Gastrocnemius medialis (tissue), 4 donors: ENCODE results near the gene ATP6V0D1. TPM values are rescaled to one million over a fixed set of nuclear protein-coding genes. Genes with fewer than 3 reads are reported as not detected.
A peak's percentile ranks its signal among the peaks of the same experiment; 100 is the strongest.

Experiments used
- ATAC-seq, 2 donors: fragments of 150-250 bp; one replicate each; pipeline ENCODE4 v1.9.1; 2016
- DNase-seq, 2 donors: peaks; one replicate each; pipeline ENCODE4 v3.0.0-alpha.2; 2019
- H3K27ac ChIP-seq, 4 donors: fragments of 200-600 bp; sonication (generic); 1 replicate in 1 of 4; 2 replicates in 3 of 4; pipeline ENCODE4 v1.5.1; 2016 to 2018; ENCODE audit warnings: mild to moderate bottlenecking in 2 of 4, moderate library complexity in 1 of 4
- H3K27me3 ChIP-seq, 3 donors: fragments of 200-600 bp; sonication (generic) in 2 of 3; 1 replicate in 1 of 3; 2 replicates in 2 of 3; pipeline versions ENCODE4 v1.5.1 to v1.6.0; 2016 to 2019; ENCODE audit warnings: mild to moderate bottlenecking in 1 of 3, moderate library complexity in 1 of 3
- H3K36me3 ChIP-seq, 2 donors: fragments of 200-600 bp; sonication (generic) in 1 of 2; one replicate each; pipeline ENCODE4 v1.5.1; 2017 to 2018
- H3K4me1 ChIP-seq, 2 donors: fragments of 200-600 bp; sonication (generic) in 1 of 2; one replicate each; pipeline ENCODE4 v1.5.1; 2016 to 2017; ENCODE audit warnings: mild to moderate bottlenecking in 2 of 2
- H3K4me3 ChIP-seq, 4 donors: fragments of 200-600 bp; sonication (generic) in 3 of 4; 1 replicate in 1 of 4; 2 replicates in 3 of 4; pipeline ENCODE4 v1.5.1; 2016 to 2019; ENCODE audit warnings: mild to moderate bottlenecking in 2 of 4
- H3K9me3 ChIP-seq, 3 donors: fragments of 200-600 bp; sonication (generic) in 2 of 3; 1 replicate in 1 of 3; 2 replicates in 2 of 3; pipeline ENCODE4 v1.5.1; 2016 to 2019
- POLR2A ChIP-seq, 2 donors: fragments of 450-650 bp; IDR thresholded peaks; one replicate each; pipeline ENCODE4 v1.6.1; 2017; ENCODE audit warnings: antibody characterized with exemption in 2 of 2, mild to moderate bottlenecking in 2 of 2, moderate library complexity in 2 of 2
- in situ Hi-C, 4 donors: fragments of 200-750 bp; cut with MboI; loops; one replicate each; pipeline versions ENCODE4 v1.15.0 to v1.8.0; 2017; ENCODE audit warnings: low sequenced_read_pairs in 4 of 4
- intact Hi-C: fragments of 100-400 bp; cut with DNase I; formaldehyde crosslinking; loops from one replicate; pipeline ENCODE4 v1.15.1; 2023; ENCODE audit warnings: low total_unique reads
- total RNA-seq, 4 donors: library from RNA; depleted of rRNA; stranded (reverse); fragments of >200 nt; gene quantifications; one replicate each; pipeline versions ENCODE4 v1.1.0 to v1.2.3, GENCODE V29; 2016
- TF ChIP-seq, protein P1 (sequence below), 5 experiments: fragments of 450-650 bp in 3 of 5; fragments of 200-600 bp in 2 of 5; sonication (generic) in 2 of 5; IDR thresholded peaks in 4 of 5; conservative IDR thresholded peaks in 1 of 5; 1 replicate in 4 of 5; 2 replicates in 1 of 5; pipeline ENCODE4 v1.5.1; 2016 to 2019; ENCODE audit warnings: antibody characterized with exemption in 5 of 5, mild to moderate bottlenecking in 3 of 5, moderate library complexity in 3 of 5

The ATP6V0D1 gene
- total RNA-seq, 4 donors from 2014 or later = 117 to 211 (median 157) TPM

DNA sequence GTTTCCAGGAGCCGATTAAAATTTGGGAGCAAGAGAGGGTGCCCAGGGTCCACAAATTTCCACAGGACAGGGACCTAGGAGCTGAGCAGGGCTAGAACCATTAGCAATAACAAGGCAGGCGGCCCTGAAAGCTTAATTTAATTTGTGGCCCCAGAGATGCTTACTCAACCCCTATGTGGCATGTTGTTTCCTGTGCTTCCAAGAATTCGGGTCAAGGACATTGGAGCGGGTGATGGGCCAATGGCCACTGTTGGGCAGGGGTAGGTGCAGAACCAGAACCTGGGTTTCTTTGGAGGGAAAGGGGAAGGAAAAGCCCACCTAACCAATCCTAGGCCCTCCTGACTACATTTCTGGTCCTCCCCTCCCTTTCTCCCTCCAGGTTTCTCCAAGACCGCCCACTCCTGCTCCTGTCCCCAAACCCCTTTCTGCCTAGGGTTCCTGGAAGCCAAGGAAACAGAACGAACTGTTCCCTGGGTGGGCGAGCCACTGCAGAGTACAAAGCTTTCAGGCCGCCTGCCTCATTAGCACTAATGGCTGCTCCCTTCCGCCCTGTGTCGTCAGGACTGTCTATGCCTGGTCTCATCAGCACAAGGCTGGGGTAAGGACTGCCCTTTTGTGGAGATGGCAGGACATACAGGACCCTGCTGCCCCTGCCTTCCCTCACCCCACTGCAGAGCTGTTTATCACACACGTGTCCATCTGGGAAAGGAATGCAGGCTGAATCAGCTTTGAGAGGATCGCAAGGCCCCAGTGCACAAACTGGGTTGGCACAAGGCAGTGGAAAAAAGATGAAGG, 3.0 kb upstream of the ATP6V0D1 start:
- H3K27ac ChIP-seq = no peak overlapping the region
- intact Hi-C loops (loop anchor here (5.0 kb wide), 1 partner anchor 38 kb away; no protein-coding TSS in a partner anchor), in situ Hi-C loops (loop anchor here in 1 of 4 donors (5.0 kb wide), 1 partner anchor 33 kb away; no protein-coding TSS in a partner anchor)
- H3K9me3 ChIP-seq = no peaks in the 10 kb centered on the region
- H3K4me3 ChIP-seq = no peak overlapping the region
- H3K27me3 ChIP-seq = no peaks in the 10 kb centered on the region
- H3K4me1 ChIP-seq = peaks cover 21 to 28% of the 10 kb centered on the region in 2 donors
- TF ChIP-seq, protein P1, sequence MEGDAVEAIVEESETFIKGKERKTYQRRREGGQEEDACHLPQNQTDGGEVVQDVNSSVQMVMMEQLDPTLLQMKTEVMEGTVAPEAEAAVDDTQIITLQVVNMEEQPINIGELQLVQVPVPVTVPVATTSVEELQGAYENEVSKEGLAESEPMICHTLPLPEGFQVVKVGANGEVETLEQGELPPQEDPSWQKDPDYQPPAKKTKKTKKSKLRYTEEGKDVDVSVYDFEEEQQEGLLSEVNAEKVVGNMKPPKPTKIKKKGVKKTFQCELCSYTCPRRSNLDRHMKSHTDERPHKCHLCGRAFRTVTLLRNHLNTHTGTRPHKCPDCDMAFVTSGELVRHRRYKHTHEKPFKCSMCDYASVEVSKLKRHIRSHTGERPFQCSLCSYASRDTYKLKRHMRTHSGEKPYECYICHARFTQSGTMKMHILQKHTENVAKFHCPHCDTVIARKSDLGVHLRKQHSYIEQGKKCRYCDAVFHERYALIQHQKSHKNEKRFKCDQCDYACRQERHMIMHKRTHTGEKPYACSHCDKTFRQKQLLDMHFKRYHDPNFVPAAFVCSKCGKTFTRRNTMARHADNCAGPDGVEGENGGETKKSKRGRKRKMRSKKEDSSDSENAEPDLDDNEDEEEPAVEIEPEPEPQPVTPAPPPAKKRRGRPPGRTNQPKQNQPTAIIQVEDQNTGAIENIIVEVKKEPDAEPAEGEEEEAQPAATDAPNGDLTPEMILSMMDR (IDR thresholded peaks at IDR 0.05 in 4 of 5, conservative IDR thresholded peaks at IDR 0.05 in 1 of 5) = no peak
- no peak for TF ChIP-seq POLR2A (IDR thresholded peaks at IDR 0.05)
- ATAC-seq (no peak), DNase-seq (no peak)
- H3K36me3 ChIP-seq = no peaks in the 10 kb centered on the region

DNA sequence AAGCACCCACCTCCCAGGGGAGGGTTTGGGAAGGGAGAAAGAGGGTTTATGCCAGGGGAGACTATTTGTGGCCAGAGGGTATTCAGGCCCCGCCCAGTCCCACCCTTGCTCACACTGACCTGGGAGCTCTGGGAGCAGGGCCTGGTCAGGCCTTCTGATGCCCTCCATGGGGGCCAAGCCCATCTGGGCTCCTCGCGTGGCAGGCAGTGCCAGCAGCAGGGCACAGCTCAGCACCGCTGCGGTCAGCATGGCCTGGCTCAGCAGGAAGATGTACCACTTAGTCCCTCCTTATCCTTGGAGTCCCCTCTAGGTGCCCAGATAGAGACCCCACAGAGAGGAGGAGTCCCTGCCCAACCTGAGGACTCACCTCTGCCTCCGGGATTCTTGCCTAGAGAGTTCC, 2.2 kb upstream of the ATP6V0D1 start, which contains the start of gene AGRP:
Gene AGRP (minus strand): TSS at position 398 of the 400 bp plus-strand sequence. CDS start 149 bp downstream, at position 249.
- no peaks in the 10 kb centered on the region for H3K36me3 ChIP-seq
- intact Hi-C loops = loop anchor here (5.0 kb wide), 1 partner anchor 39 kb away; no protein-coding TSS in a partner anchor
- peaks cover 21 to 32% of the 10 kb centered on the region in 2 donors for H3K4me1 ChIP-seq
- no peak for TF ChIP-seq POLR2A (IDR thresholded peaks at IDR 0.05)
- TF ChIP-seq, protein P1 (IDR thresholded peaks at IDR 0.05 in 4 of 5, conservative IDR thresholded peaks at IDR 0.05 in 1 of 5) = no peak
- H3K27me3 ChIP-seq = no peaks in the 10 kb centered on the region
- H3K4me3 ChIP-seq = no peak within 1 kb of the TSS
- no peak for ATAC-seq
- no peak for DNase-seq
- H3K9me3 ChIP-seq = no peaks in the 10 kb centered on the region
- in situ Hi-C loops = loop anchor here in 1 of 4 donors (5.0 kb wide), 1 partner anchor 34 kb away; no protein-coding TSS in a partner anchor
- H3K27ac ChIP-seq = peak within 1 kb of the TSS in 3 of 4 donors; percentile 86 to 97 (median 95)

DNA sequence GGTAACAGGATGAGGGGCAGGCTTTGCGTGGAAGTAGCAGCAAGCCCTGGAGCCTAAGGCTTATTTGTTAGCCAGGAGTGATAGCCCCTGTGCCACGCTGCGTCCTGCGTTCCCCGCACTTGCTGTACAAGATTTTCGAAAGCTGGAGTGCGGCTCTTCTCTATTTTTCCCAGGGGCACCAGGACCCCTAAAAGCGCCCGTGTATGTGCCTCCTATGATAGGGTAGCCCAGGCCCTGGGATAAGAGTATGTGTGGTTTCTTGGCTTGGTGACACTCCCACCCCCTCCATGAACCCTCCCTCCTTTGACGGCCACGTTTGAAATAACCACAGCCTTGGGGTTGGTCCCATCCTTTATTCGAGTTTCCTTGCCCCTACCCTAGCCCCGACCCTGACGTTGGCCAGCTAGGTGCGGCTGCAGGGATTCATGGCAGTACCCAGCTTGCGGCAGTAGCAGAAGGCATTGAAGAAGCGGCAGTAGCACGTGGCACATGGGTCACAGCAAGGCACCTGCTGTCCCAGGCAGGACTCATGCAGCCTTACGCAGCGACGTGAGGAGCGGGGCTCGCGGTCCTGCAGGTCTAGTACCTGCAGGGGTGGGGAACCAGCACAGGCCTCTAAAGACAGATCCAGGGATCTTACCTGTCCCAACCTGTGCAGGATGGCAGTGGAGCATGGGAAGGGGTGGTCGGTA, 1.4 kb upstream of the ATP6V0D1 start:
- H3K36me3 ChIP-seq = no peaks in the 10 kb centered on the region
- in situ Hi-C loops (loop anchor here in 1 of 4 donors (5.0 kb wide), 1 partner anchor 35 kb away; no protein-coding TSS in a partner anchor), intact Hi-C loops (loop anchor here (5.0 kb wide), 1 partner anchor 40 kb away; no protein-coding TSS in a partner anchor)
- TF ChIP-seq, protein P1 (IDR thresholded peaks at IDR 0.05 in 4 of 5, conservative IDR thresholded peaks at IDR 0.05 in 1 of 5) = no peak
- TF ChIP-seq POLR2A (IDR thresholded peaks at IDR 0.05) = no peak
- H3K4me3 ChIP-seq = peak overlapping the region in 3 of 4 donors; percentile 62 to 98 (median 88)
- H3K27ac ChIP-seq = peak overlapping the region; percentile 72 to 97 (median 90)
- no peak for DNase-seq
- no peak for ATAC-seq
- H3K4me1 ChIP-seq = peaks cover 21 to 32% of the 10 kb centered on the region in 2 donors
- no peaks in the 10 kb centered on the region for H3K9me3 ChIP-seq
- no peaks in the 10 kb centered on the region for H3K27me3 ChIP-seq

DNA sequence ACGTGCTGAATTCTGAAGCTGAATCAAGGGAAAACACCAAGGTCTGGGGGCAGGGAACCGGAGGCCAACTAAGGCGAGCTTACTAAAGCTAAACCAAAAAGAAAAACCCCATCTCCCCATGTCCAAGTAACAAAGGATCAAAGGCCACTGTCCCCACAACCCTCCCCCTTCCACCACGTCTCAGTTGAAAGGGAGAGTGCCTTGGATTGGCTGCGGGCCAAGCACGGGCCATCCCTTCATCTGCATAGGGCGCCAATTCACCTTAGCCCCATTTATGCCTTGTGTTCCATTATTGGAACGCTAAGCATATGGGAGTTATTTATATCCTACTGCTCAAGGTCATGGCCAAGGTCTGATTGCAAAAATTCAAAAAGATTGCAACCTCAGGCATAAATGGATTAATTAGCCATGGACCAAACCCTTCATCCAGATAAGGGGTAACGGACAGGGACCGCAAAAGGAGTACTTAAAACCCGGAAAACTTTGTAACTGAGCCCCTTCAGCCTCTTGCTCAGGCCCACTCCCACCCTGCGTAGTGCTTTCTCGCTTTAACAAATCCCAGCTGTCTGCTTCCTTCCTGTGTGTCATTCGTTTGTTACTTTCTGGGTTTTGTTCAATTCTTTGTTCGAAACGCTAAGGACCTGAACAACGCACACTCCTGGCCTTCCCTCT, 740 bp upstream of the ATP6V0D1 start:
- Histone ChIP-seq H3K4me1 (peaks cover 21 to 33% of the 10 kb centered on the region in 2 donors), H3K27me3 (no peaks in the 10 kb centered on the region), H3K9me3 (no peaks in the 10 kb centered on the region), H3K4me3 (peak overlapping the region; percentile 43 to 98 (median 75)), H3K36me3 (no peaks in the 10 kb centered on the region), H3K27ac (peak overlapping the region; percentile 72 to 97 (median 90))
- intact Hi-C loops = loop anchor here (2.0 to 5.0 kb wide), 2 partner anchors 41 to 81 kb away; partner anchors contain the start of gene CTCF
- TF ChIP-seq, protein P1 (IDR thresholded peaks at IDR 0.05 in 4 of 5, conservative IDR thresholded peaks at IDR 0.05 in 1 of 5) = no peak
- TF ChIP-seq POLR2A (IDR thresholded peaks at IDR 0.05) = no peak
- DNase-seq (peak in 1 of 2 donors; percentile 48), ATAC-seq (peak in 1 of 2 donors; percentile 12)
- in situ Hi-C loops = loop anchor here in 1 of 4 donors (5.0 kb wide), 1 partner anchor 36 kb away; no protein-coding TSS in a partner anchor
